ENCODE results near the gene PLEKHJ1. TPM values are rescaled to one million over a fixed set of nuclear protein-coding genes. Genes with fewer than 3 reads are reported as not detected.

PLEKHJ1 gene
- total RNA-seq, 1 experiment from 2014 or later = 73.7 TPM

GRCh38 chr19:2239173-2239572 lies 3.0 kb upstream of the PLEKHJ1 start:
- peak overlapping the region; percentile 96 for H3K4me3 ChIP-seq (ENCODE audit: low read depth, low read length, poor library complexity, severe bottlenecking)
- intact Hi-C loops (cut with micrococcal nuclease; ENCODE audit: unreplicated experiment) = loop anchor here (5.0 kb wide), 1 partner anchor 398 kb away; no protein-coding TSS in a partner anchor
- ChIA-PET CTCF (interaction anchor here (0.6 to 0.7 kb wide), 2 partner anchors 23 to 25 kb away, joined by 3 to 4 read pairs; no protein-coding TSS in a partner anchor), POLR2A (ENCODE audit: low non-redundant PET) (interaction anchor here (0.6 to 0.7 kb wide), 5 partner anchors 56 to 252 kb away, joined by 3 to 12 read pairs (median 5); no protein-coding TSS in a partner anchor)
- peaks cover 34% of the 10 kb centered on the region for H3K36me3 ChIP-seq (ENCODE audit: insufficient read depth, low read length, poor library complexity, severe bottlenecking)
- H3K27ac ChIP-seq (ENCODE audit: low read depth, low read length, poor library complexity, severe bottlenecking) = peak overlapping the region; percentile 88
- no peaks in the 10 kb centered on the region for H3K9me3 ChIP-seq (ENCODE audit: low read depth, low read length, poor library complexity, severe bottlenecking)
- DNase-seq (ENCODE audit: low spot score) = no peak
- no TSS peak for BruUV-seq (replicated peaks)
- TF ChIP-seq CTCF (conservative IDR thresholded peaks at IDR 0.05; ENCODE audit: low read depth, low read length) = no peak
- peaks cover 39% of the 10 kb centered on the region for H3K4me1 ChIP-seq (ENCODE audit: insufficient read depth, low read length, poor library complexity, severe bottlenecking)
- no peaks in the 10 kb centered on the region for H3K27me3 ChIP-seq (replicated peaks; ENCODE audit: insufficient read depth, low read depth, low read length, poor library complexity)

- TF ChIP-seq CTCF (conservative IDR thresholded peaks at IDR 0.05; ENCODE audit: low read depth, low read length) (no peak), EZH2 (IDR thresholded peaks at IDR 0.05; ENCODE audit: borderline replicate concordance, low read depth, low read length, poor library complexity, severe bottlenecking) (no peak)
- ChIA-PET POLR2A (ENCODE audit: low non-redundant PET) (interaction anchor here (0.5 kb wide), 1 partner anchor 82 kb away, joined by 4 read pairs; no protein-coding TSS in a partner anchor), CTCF (interaction anchor here (1.6 kb wide), 1 partner anchor 24 kb away, joined by 5 read pairs; no protein-coding TSS in a partner anchor)
- Histone ChIP-seq H3K27me3 (replicated peaks; ENCODE audit: insufficient read depth, low read depth, low read length, poor library complexity) (no peaks in the 10 kb centered on the region), H3K27ac (ENCODE audit: low read depth, low read length, poor library complexity, severe bottlenecking) (peak overlapping the region; percentile 88), H3K9me3 (ENCODE audit: low read depth, low read length, poor library complexity, severe bottlenecking) (no peaks in the 10 kb centered on the region), H3K36me3 (ENCODE audit: insufficient read depth, low read length, poor library complexity, severe bottlenecking) (peaks cover 34% of the 10 kb centered on the region), H3K4me1 (ENCODE audit: insufficient read depth, low read length, poor library complexity, severe bottlenecking) (peaks cover 39% of the 10 kb centered on the region), H3K4me3 (ENCODE audit: low read depth, low read length, poor library complexity, severe bottlenecking) (peak overlapping the region; percentile 96)
- BruUV-seq (replicated peaks) = no TSS peak
- intact Hi-C loops (cut with micrococcal nuclease; ENCODE audit: unreplicated experiment) = loop anchor here (2.0 to 5.0 kb wide), 2 partner anchors 35 to 399 kb away; no protein-coding TSS in a partner anchor
- no peak for DNase-seq (ENCODE audit: low spot score)
These were observed 1.7 kb upstream of the PLEKHJ1 start for GRCh38 chr19:2237869-2238153.

GRCh38 chr19:2237051-2237868 lies 1.1 kb upstream of the PLEKHJ1 start:
- POLR2A ChIA-PET (ENCODE audit: low non-redundant PET) = interaction anchor here (0.5 kb wide), 1 partner anchor 81 kb away, joined by 4 read pairs; no protein-coding TSS in a partner anchor
- Histone ChIP-seq H3K4me3 (ENCODE audit: low read depth, low read length, poor library complexity, severe bottlenecking) (peak overlapping the region; percentile 96), H3K36me3 (ENCODE audit: insufficient read depth, low read length, poor library complexity, severe bottlenecking) (peaks cover 34% of the 10 kb centered on the region), H3K9me3 (ENCODE audit: low read depth, low read length, poor library complexity, severe bottlenecking) (no peaks in the 10 kb centered on the region), H3K27me3 (replicated peaks; ENCODE audit: insufficient read depth, low read depth, low read length, poor library complexity) (no peaks in the 10 kb centered on the region), H3K27ac (ENCODE audit: low read depth, low read length, poor library complexity, severe bottlenecking) (peak overlapping the region; percentile 88), H3K4me1 (ENCODE audit: insufficient read depth, low read length, poor library complexity, severe bottlenecking) (peaks cover 39% of the 10 kb centered on the region)
- CTCF ChIA-PET = interaction anchor here (0.6 to 1.6 kb wide), 2 partner anchors 25 to 147 kb away, joined by 3 to 5 read pairs; no protein-coding TSS in a partner anchor
- DNase-seq (ENCODE audit: low spot score) = no peak
- no peak for TF ChIP-seq CTCF (conservative IDR thresholded peaks at IDR 0.05; ENCODE audit: low read depth, low read length)
- no peak for TF ChIP-seq EZH2 (IDR thresholded peaks at IDR 0.05; ENCODE audit: borderline replicate concordance, low read depth, low read length, poor library complexity, severe bottlenecking)
- intact Hi-C loops (cut with micrococcal nuclease; ENCODE audit: unreplicated experiment) = loop anchor here (2.0 to 5.0 kb wide), 2 partner anchors 36 to 400 kb away; no protein-coding TSS in a partner anchor
- BruUV-seq (replicated peaks) = TSS peak; percentile 42
